GM18909 (cell line): ENCODE data around the gene ADARB2.
A peak's percentile ranks its signal among the peaks of the same experiment; 100 is the strongest.
"Not testable (repeated sequence)": the region's sequence is repeated elsewhere in the genome, so short reads cannot be mapped to it uniquely, and the experiment has no call there.

Experiments
- ATAC-seq: cut with Tn5 transposase; IDR thresholded peaks from one replicate; pipeline ENCODE4 v1.9.1; 2021; ENCODE audit warnings: mild to moderate bottlenecking; ENCODE audit not compliant: unreplicated experiment, poor library complexity

ADARB2 gene

DNA sequence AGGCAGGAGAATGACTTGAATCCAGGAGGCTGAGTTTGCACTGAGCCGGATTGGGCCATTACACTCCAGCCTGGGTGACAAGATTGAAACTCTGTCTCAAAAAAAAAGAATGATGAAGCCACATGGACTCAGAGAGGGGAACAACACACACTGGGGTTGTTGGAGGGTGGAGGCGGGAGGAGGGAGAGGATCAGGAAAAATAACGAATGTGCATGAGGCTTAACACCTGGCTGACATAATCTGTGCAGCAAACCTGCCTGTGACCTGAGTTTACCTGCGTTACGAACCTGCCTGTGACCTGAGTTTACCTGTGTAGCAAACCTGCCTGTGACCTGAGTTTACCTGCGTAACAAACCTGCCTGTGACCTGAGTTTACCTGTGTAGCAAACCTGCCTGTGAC lies 277.7 kb downstream of the ADARB2 start:
- not testable (repeated sequence) for ATAC-seq

DNA sequence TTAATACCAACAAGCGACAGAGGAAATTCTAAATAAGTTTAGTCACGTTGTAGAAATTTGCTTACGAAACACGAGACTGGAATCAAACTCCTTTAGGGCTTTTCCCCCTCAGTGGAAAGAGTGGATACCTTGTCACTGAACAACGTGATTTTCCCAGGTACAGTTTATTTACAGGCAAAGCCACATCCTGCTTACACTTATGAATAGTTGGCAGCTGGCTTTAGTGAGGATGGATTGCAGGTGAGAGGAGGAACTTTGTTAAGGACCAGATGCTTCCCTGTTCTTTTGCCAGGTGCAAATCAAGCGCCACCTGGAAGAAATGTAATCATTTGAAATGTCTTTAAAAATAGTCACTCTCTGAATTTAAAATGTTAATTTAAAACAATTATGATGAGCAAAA lies 282.4 kb downstream of the ADARB2 start:
- ATAC-seq: peak; percentile 8

- peak; percentile 98 for ATAC-seq
Observed at GRCh38 chr10:1454428-1454827, 282.9 kb downstream of the ADARB2 start.

GRCh38 chr10:1452777-1453176 lies 284.5 kb downstream of the ADARB2 start:
- no peak for ATAC-seq

DNA sequence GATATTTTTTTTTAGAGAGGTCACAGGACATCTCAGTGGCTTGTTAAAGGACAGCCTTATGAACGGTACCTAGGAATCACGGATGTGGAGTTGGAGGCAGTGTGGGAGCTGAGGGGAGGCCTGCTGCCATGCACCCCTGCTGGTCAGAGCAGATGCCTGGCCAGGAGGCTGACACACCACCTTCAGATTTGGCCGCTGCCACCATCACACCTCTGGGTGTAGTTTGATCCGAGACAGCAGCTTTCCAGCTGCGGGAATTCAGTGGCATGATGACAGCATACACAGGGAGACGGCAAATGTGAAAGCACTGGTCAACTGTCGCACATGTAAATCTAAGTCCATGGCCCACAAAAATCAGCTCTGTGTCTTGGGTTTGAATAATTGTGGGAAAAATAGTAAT lies 285.4 kb downstream of the ADARB2 start:
- no peak for ATAC-seq

GRCh38 chr10:1451362-1451888 lies 285.9 kb downstream of the ADARB2 start:
- no peak for ATAC-seq

- no peak for ATAC-seq
Observed at GRCh38 chr10:1449572-1450205, 287.6 kb downstream of the ADARB2 start.

GRCh38 chr10:1449021-1449420 lies 288.3 kb downstream of the ADARB2 start:
- no peak for ATAC-seq

DNA sequence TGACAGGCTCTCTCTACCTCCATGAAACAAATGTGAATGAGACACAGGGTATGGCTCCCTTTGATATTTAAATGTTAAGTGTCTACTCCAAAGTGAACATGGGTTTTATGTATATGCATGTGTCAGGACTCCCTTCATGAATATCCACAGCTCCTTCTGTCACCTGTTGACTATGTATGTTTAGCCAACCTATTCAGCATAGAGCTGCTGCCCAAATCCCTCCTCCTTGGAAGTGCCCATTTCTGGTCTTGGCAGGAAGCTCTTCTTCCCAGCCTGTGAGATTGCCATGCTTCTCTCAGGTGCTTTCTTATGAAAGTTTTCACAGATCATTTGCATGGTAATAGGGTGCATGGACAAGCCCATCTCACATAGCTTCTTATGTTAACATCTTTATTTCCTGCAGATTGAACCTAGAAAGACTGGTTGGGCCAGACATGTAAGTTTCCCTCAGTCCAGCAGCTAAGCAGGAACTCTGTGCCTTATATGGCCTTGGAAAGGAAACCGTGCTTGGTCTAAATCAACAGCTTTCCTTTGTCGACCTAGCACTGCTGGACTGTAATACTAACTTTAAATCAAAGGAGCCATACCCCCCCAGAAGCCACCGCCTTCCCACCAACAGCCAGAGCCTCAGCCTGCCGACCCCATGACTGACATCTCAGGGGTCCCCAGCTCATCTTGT lies 288.9 kb downstream of the ADARB2 start:
- ATAC-seq: no peak

- no peak for ATAC-seq
Observed at GRCh38 chr10:1444826-1445225, 292.5 kb downstream of the ADARB2 start.

- ATAC-seq: no peak
Observed at GRCh38 chr10:1440897-1441296, 296.4 kb downstream of the ADARB2 start.

GRCh38 chr10:1434912-1435692 lies 302.2 kb downstream of the ADARB2 start:
- no peak for ATAC-seq

DNA sequence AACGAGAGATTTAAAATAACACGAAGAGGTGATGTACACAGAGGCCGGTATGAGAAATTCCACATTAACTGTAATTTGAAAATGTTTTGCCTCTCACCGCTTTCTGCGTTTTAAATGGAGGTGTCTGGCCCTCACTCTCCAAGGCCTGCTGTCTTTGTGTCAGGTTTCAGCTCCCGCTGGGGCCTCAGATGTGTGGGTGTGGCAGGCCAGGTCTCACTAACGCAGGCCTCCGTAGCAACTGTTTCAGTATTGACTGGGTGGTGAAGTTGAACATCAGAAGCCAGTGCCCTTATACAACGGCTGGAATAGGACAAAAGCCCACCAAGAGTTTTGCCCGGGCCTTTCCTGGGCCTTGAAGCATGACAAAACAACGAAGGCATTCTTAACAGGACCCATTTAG lies 303.1 kb downstream of the ADARB2 start:
- no peak for ATAC-seq

DNA sequence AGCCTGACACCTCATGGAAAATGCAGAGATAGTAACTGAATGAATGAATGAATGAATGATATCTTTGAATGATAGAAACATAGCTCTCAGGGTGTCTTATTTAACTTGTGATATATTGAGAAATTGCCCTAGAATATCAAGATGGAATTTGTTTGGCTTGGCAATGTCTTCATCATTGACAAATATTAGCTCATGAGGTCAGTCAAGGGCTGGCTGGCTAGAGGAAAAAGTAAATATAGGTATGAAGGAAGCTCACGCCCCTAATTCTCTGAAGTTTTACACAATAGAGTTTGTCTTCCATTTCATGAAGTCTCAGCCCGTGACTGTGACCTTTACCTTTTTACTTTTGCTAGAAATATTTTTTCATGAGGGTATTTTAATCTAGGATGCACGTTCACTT lies 305.2 kb downstream of the ADARB2 start:
- ATAC-seq: no peak

DNA sequence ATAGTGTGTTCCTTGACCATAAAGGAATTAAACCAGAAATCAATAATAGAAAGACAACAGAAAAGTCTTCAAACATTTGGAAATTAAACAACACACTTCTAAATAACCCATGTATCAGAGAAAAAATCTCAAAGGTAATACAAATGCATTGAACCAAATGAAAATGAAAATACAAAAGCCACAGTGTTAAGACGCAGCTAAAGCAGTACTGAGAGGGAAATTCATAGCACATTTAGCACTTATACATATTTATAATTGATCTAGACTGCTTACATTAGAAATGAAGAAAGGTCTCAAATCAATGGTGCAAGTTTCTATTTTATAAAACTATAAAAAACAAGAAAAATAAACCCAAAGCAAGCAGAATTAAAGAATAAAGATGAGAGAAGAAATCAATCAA lies 306.1 kb downstream of the ADARB2 start:
- no peak for ATAC-seq

- ATAC-seq: not testable (repeated sequence)
Observed at GRCh38 chr10:1427521-1428186, 309.7 kb downstream of the ADARB2 start.

DNA sequence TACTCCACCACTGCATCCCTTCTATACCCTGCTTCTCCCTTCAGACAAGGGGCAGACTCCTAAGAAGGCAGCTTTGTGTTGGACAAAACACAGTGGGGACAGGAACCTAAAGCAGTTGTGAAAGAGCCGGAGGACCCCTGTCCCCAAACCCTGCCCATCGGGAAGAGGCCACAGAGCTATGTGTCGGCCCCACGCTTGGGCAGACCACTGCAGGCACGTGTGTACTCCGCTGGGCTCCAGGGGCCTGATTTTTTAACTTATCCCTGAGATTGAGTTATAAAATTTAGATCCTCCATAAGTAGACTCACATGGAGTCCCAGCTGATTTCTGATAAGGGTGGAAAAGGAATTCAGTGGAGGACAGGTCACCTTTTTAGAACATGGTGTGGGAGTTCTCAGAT lies 310.5 kb downstream of the ADARB2 start:
- ATAC-seq: no peak

DNA sequence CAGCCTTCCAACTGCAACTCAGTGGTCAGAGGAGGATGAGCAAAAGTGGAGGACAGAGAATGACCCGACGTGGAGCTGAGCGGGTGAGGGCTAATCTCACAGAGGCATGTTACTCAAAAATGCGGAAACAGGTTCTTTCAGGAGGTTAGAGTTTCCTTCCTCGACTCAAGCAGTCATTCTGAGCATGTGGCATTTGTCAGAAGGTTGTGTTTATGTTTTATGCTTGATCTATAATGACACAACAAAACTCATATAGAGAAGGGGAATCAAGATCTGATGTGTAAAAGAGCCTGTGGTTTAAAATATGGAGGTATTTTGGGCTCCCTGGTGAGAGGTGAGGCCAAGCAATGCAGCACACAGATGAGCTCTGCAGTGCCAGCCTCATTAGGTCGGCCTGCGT lies 311.4 kb downstream of the ADARB2 start:
- peak; percentile 79 for ATAC-seq

- ATAC-seq: no peak
Observed at GRCh38 chr10:1424648-1425047, 312.7 kb downstream of the ADARB2 start.

DNA sequence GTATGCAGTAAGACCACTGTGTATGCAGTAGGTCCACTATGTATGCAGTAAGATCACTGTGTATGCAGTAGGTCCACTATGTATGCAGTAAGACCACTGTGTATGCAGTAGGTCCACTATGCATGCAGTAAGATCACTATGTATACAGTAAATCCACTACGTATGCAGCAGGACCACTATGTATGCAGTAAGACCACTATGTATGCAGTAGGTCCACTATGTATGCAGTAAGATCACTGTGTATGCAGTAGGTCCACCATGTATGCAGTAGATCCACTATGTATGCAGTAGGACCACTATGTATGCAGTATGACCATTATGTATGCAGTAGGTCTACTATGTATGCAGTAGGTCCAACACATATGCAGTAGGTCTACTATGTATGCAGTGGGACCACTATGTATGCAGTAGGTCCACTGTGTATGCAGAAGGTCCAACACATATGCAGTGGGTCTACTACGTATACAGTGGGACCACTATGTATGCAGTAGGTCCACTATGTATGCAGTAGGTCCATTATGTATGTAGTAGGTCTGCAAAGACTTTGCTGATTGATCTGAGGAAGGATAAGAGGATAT lies 313.6 kb downstream of the ADARB2 start:
- no peak for ATAC-seq
